Placental pericyte (primary cell): Measurements from ENCODE around the gene AGK. TPM values are rescaled to one million over a fixed set of nuclear protein-coding genes. Genes with fewer than 3 reads are reported as not detected.

Source experiments
- total RNA-seq: library from RNA; depleted of rRNA; stranded (reverse); fragments of >200 nt; gene quantifications from 2 replicates; pipeline ENCODE4 v1.2.3, GENCODE V29; 2012

AGK gene
- 22.1 and 34.6 TPM in 2 replicates for total RNA-seq

GRCh38 chr7:141551094-141551781, at the start of gene AGK:
AGK (plus strand) TSS chr7:141551410; CDS start chr7:141555467, 4,057 bp downstream.

GRCh38 chr7:141702047-141702567, 150.9 kb downstream of the AGK start, which contains the start of gene DENND11:
DENND11 (minus strand) TSS chr7:141702166; CDS start chr7:141702153, 13 bp downstream.

Other genes with a start within 250 kb of the AGK start
- 3.4 and 4.2 TPM in 2 replicates for gene DENND11, start 150.8 kb downstream of the AGK start, total RNA-seq
- not detected in 2 replicates for gene WEE2, start 156.9 kb downstream of the AGK start, total RNA-seq
- gene SSBP1, start 186.9 kb downstream of the AGK start, total RNA-seq, result 105 and 114 TPM in 2 replicates
- 0.72 and 2.0 TPM in 2 replicates for gene TAS2R3, start 212.7 kb downstream of the AGK start, total RNA-seq
- gene TAS2R4, start 225.3 kb downstream of the AGK start, total RNA-seq, result 0.86 and 0.88 TPM in 2 replicates
- gene TAS2R5, start 238.8 kb downstream of the AGK start, total RNA-seq, result 0.57 and 0.66 TPM in 2 replicates